Nephron progenitor cell (in vitro differentiated cells): ENCODE data around the gene CHST12.

Source experiments
- DNase-seq: peaks from one replicate; pipeline ENCODE4 v3.0.0; 2021
- H3K27ac Mint-ChIP-seq: 2 replicates; pipeline ENCODE4 v1.8.0; 2021; ENCODE audit warnings: mild to moderate bottlenecking, moderate library complexity, mixed read lengths
- H3K27me3 Mint-ChIP-seq: 2 replicates; pipeline ENCODE4 v1.8.0; 2021; ENCODE audit warnings: mild to moderate bottlenecking, low read depth, mixed read lengths; ENCODE audit not compliant: poor library complexity
- H3K36me3 Mint-ChIP-seq: 2 replicates; pipeline ENCODE4 v1.8.0; 2021; ENCODE audit warnings: low read depth, mixed read lengths
- H3K4me1 Mint-ChIP-seq: 2 replicates; pipeline ENCODE4 v1.8.0; 2021; ENCODE audit warnings: mixed read lengths
- H3K4me3 Mint-ChIP-seq: 2 replicates; pipeline ENCODE4 v1.8.0; 2021; ENCODE audit warnings: mild to moderate bottlenecking, moderate library complexity, mixed read lengths
- H3K9me3 Mint-ChIP-seq: 2 replicates; pipeline ENCODE4 v1.8.0; 2021; ENCODE audit warnings: mild to moderate bottlenecking, moderate library complexity, mixed read lengths
- TF ChIP-seq, protein P1 (sequence below): fragments of 200-600 bp; sonication (generic); IDR thresholded peaks from 2 replicates; pipeline ENCODE4 v1.5.0; 2021; ENCODE audit warnings: antibody characterized with exemption

CHST12 gene

DNA sequence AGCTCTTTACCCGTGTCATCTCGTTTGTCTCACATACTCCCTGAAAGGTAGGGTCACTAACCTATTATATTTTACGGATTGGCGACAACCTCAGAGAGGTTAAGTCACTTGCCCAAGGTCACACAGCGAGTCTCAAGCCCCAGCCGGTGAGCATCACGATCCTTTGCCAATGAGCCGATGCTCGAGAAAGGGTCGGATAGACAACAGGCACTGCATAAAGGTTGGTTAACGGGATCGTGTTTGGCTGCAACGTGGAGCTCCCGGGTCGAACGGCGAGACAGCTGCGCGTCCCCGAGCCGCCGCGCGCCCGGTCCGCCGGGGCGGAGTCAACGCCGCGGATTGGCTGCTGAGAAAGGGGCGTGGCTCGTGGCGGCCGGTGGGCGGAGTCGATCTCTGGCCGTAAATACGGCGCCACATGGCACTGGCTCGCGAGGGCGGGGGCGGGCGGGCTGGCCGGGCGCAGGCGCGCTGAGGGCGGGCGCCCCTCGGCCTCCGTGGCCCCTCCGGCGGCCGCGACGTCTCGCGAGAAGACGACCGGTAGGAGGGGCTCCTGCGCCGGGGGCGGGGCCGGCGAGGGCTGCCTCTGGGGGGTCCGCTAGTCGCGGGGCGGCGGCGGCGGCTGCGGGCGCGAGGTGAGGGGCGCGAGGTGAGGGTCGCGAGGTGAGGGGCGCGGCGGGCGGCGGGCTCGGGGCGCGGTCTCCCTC is at the start of gene CHST12:
TSS of gene CHST12 (plus strand) at position 598 of the 704 bp plus-strand sequence. CDS start 29,029 bp downstream, outside the sequence.
- TF ChIP-seq, protein P1, sequence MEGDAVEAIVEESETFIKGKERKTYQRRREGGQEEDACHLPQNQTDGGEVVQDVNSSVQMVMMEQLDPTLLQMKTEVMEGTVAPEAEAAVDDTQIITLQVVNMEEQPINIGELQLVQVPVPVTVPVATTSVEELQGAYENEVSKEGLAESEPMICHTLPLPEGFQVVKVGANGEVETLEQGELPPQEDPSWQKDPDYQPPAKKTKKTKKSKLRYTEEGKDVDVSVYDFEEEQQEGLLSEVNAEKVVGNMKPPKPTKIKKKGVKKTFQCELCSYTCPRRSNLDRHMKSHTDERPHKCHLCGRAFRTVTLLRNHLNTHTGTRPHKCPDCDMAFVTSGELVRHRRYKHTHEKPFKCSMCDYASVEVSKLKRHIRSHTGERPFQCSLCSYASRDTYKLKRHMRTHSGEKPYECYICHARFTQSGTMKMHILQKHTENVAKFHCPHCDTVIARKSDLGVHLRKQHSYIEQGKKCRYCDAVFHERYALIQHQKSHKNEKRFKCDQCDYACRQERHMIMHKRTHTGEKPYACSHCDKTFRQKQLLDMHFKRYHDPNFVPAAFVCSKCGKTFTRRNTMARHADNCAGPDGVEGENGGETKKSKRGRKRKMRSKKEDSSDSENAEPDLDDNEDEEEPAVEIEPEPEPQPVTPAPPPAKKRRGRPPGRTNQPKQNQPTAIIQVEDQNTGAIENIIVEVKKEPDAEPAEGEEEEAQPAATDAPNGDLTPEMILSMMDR = no peak
- H3K4me3 Mint-ChIP-seq = peak within 1 kb of the TSS; percentile 83
- H3K4me1 Mint-ChIP-seq = peaks cover 55% of the 10 kb centered on the region
- H3K9me3 Mint-ChIP-seq = no peaks in the 10 kb centered on the region
- peak; percentile 97 for DNase-seq
- H3K27me3 Mint-ChIP-seq = peaks cover 3% of the 10 kb centered on the region
- peaks cover 4% of the 10 kb centered on the region for H3K36me3 Mint-ChIP-seq
- H3K27ac Mint-ChIP-seq = no peak within 1 kb of the TSS

DNA sequence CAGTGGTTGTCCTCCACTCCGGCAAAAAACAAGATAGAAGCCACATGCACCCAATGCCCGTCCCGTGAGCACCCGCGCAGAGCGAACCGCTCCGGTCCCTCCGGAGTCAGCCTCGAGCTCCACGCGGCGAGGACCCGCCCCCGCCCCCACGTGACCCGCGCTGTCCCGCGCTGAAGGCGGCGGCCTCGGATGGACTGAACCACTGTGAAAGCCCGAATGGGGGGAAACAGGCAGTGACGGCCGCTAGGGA is 49.5 kb upstream of the CHST12 start:
- Mint-ChIP-seq H3K27me3 (peaks cover 3% of the 10 kb centered on the region), H3K27ac (peak overlapping the region; percentile 100), H3K36me3 (peaks cover 10% of the 10 kb centered on the region), H3K4me3 (peak overlapping the region; percentile 95), H3K9me3 (peaks cover 3% of the 10 kb centered on the region), H3K4me1 (peaks cover 33% of the 10 kb centered on the region)
- TF ChIP-seq, protein P1 = no peak
- DNase-seq = peak; percentile 88

DNA sequence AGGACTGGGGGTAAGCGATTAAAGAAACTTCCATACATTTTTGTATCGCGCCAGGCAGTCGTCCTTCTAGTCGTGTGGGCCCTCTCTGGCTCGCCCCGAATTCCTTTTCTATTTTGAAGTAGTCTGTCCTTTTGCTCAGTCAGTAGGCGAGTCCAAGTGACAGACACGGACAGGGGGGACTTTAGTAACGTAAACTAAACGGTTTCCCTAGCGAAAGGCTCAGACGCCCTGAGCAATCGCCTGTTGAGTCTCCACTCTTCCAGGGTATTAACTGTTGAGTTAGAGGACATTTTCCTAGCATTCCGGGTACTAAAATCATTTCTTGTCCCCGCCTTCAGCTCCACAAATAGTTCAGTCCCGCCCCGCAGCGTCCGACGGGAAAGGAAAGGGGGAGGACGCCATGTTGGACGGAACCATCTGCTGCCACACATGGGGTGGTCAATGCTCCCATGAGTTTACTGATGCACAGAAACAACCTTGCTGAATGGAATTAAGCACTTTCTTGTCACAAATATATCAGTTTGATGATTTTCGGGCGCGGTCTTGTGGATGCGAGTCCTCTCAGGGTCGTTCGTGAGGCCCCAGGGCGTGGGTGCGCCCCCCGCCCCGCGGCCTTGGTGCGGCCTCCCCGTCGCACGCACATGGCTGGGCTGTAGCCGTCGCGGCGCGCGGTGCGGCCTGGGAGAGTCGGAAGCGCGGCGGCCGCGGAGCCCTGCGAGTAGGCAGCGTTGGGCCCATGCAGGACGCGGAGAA is 49.0 kb upstream of the CHST12 start, which contains the start of gene EIF3B:
TSS of gene EIF3B (plus strand) at position 642 of the 753 bp plus-strand sequence. CDS start at position 737, 95 bp downstream.
- H3K27me3 Mint-ChIP-seq = peaks cover 5% of the 10 kb centered on the region
- peak; percentile 84 for DNase-seq
- peak within 1 kb of the TSS; percentile 95 for H3K4me3 Mint-ChIP-seq
- H3K4me1 Mint-ChIP-seq = peaks cover 38% of the 10 kb centered on the region
- peaks cover 3% of the 10 kb centered on the region for H3K9me3 Mint-ChIP-seq
- H3K36me3 Mint-ChIP-seq = peaks cover 14% of the 10 kb centered on the region
- TF ChIP-seq, protein P1 = no peak
- H3K27ac Mint-ChIP-seq = peak within 1 kb of the TSS; percentile 100

DNA sequence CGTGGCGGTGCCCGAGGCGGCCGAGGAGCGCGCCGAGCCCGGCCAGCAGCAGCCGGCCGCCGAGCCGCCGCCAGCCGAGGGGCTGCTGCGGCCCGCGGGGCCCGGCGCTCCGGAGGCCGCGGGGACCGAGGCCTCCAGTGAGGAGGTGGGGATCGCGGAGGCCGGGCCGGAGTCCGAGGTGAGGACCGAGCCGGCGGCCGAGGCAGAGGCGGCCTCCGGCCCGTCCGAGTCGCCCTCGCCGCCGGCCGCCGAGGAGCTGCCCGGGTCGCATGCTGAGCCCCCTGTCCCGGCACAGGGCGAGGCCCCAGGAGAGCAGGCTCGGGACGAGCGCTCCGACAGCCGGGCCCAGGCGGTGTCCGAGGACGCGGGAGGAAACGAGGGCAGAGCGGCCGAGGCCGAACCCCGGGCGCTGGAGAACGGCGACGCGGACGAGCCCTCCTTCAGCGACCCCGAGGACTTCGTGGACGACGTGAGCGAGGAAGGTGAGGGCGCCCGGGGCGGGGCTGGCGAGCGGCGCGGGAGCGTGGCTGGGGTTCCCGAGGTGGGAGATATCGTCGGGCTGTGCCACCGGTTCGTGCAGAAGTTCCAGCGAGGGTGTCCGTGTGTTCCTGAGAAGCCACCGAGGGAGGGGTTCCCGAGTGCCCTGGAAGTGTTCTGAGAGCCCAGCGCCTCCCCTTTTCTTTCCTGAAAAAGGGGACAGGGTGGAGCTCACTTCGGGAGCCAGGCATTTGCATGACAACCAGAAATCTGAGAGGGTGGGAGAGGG is 48.3 kb upstream of the CHST12 start:
- peaks cover 20% of the 10 kb centered on the region for H3K36me3 Mint-ChIP-seq
- DNase-seq = peak; percentile 39
- TF ChIP-seq, protein P1 = no peak
- peak overlapping the region; percentile 95 for H3K4me3 Mint-ChIP-seq
- H3K27me3 Mint-ChIP-seq = peaks cover 7% of the 10 kb centered on the region
- H3K27ac Mint-ChIP-seq = peak overlapping the region; percentile 94
- H3K9me3 Mint-ChIP-seq = peaks cover 3% of the 10 kb centered on the region
- peaks cover 46% of the 10 kb centered on the region for H3K4me1 Mint-ChIP-seq

DNA sequence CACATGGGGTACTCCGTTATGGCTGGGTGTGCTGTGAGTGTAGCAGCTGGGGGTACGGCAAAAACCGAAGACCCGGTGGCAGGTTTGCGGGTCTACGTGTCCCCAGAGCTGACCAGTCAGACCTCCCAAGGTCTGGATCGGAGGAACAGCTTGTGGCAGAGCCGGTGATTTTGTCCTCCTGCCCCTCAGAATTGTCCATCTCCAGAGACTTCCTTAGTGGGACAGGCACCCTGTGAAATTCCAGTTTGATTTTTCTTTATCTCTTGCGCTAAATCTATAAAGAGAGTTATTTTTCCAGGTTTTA is 47.8 kb upstream of the CHST12 start:
- H3K27me3 Mint-ChIP-seq = peaks cover 8% of the 10 kb centered on the region
- H3K36me3 Mint-ChIP-seq = peaks cover 25% of the 10 kb centered on the region
- DNase-seq = no peak
- H3K4me3 Mint-ChIP-seq = peak overlapping the region; percentile 86
- TF ChIP-seq, protein P1 = no peak
- peaks cover 3% of the 10 kb centered on the region for H3K9me3 Mint-ChIP-seq
- H3K4me1 Mint-ChIP-seq = peaks cover 51% of the 10 kb centered on the region
- H3K27ac Mint-ChIP-seq = peak overlapping the region; percentile 94
